ENCODE data around the gene DIP2B. TPM values are rescaled to one million over a fixed set of nuclear protein-coding genes. Genes with fewer than 3 reads are reported as not detected.

Gene DIP2B
- total RNA-seq, 1 donor from 2014 or later, result 39.3 TPM

DNA sequence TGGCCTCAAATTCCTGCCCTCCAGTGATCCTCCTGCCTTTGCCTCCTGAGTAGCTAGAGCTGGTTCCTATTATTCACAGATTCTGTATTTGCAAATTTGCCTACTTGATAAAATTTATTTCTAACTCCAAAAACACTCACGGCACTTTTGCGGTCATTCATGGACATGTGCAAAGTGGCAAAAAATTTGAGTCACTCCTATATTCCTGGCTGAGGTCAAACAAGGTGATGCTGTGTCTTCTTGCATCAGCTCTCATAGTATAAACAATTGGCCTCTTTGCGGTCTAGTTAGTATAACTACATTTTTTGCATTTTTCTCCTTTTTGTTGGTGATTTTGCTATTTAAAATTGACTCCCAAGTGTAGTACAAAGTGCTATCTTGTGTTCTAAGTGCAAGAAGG is 283.8 kb downstream of the DIP2B start:
- TF ChIP-seq, protein P1, sequence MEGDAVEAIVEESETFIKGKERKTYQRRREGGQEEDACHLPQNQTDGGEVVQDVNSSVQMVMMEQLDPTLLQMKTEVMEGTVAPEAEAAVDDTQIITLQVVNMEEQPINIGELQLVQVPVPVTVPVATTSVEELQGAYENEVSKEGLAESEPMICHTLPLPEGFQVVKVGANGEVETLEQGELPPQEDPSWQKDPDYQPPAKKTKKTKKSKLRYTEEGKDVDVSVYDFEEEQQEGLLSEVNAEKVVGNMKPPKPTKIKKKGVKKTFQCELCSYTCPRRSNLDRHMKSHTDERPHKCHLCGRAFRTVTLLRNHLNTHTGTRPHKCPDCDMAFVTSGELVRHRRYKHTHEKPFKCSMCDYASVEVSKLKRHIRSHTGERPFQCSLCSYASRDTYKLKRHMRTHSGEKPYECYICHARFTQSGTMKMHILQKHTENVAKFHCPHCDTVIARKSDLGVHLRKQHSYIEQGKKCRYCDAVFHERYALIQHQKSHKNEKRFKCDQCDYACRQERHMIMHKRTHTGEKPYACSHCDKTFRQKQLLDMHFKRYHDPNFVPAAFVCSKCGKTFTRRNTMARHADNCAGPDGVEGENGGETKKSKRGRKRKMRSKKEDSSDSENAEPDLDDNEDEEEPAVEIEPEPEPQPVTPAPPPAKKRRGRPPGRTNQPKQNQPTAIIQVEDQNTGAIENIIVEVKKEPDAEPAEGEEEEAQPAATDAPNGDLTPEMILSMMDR (IDR thresholded peaks at IDR 0.05; ENCODE audit: insufficient read depth, low read length, poor library complexity, severe bottlenecking), result no peak
- H3K27me3 ChIP-seq (ENCODE audit: control insufficient read depth, insufficient read depth, low read length), result no peaks in the 10 kb centered on the region
- no peak for DNase-seq (ENCODE audit: low read depth)
- H3K4me3 ChIP-seq (ENCODE audit: low read depth, low read length), result no peak overlapping the region
- H3K36me3 ChIP-seq (ENCODE audit: control insufficient read depth, insufficient read depth, low read length), result no peaks in the 10 kb centered on the region

DNA sequence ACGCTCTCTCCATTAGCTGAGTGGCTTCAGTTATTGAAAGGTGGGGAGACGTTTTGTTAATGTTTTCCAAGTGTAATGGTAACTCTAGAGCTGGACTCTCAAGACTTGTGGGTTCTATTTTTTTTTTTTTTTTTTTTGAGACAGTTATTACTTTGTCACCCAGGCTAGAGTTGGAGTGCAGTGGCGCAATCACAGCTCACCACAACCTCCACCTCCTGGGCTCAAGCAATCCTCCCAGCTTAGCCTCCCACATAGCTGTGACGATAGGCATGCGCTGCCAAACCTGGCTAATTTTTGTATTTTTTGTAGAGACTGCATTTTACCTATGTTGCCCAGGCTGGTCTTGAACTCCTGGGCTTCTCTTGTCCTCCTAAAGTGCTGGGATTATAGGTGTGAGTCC is 285.3 kb downstream of the DIP2B start:
- no peak for DNase-seq (ENCODE audit: low read depth)
- Histone ChIP-seq H3K4me3 (ENCODE audit: low read depth, low read length) (no peak overlapping the region), H3K36me3 (ENCODE audit: control insufficient read depth, insufficient read depth, low read length) (no peaks in the 10 kb centered on the region)

More for the DNA sequence above, 285.3 kb downstream of the DIP2B start:
- H3K27me3 ChIP-seq (ENCODE audit: control insufficient read depth, insufficient read depth, low read length), result no peaks in the 10 kb centered on the region
- TF ChIP-seq, protein P1 (IDR thresholded peaks at IDR 0.05; ENCODE audit: insufficient read depth, low read length, poor library complexity, severe bottlenecking), result no peak

Other genes with a start within 250 kb of the DIP2B start
- 89.0 and 96.0 TPM in 2 replicates for gene LIMA1, start 221.5 kb upstream of the DIP2B start, total RNA-seq
- gene FAM186A, start 108.4 kb upstream of the DIP2B start, total RNA-seq, result not detected in 2 replicates
- 21.9 and 23.5 TPM in 2 replicates for gene LARP4, start 104.1 kb upstream of the DIP2B start, total RNA-seq

Measured in kidney epithelial cell (primary cell).